ENCODE data around the gene FAM193A.

The FAM193A gene

GRCh38 chr4:2624782-2625530, 88.5 kb downstream of the FAM193A start:
- Histone ChIP-seq H3K18ac (ENCODE audit: low read depth in 1 of 2, low read length in 2 of 2) (no peak overlapping the region), H3K27ac (ENCODE audit: low read length, poor library complexity, severe bottlenecking) (no peak overlapping the region), H2BK120ac (ENCODE audit: low read depth, low read length) (no peak overlapping the region), H2BK5ac (ENCODE audit: low read depth, low read length, poor library complexity, severe bottlenecking) (no peak overlapping the region), H3K79me1 (replicated peaks; ENCODE audit: low read length, poor library complexity, severe bottlenecking) (peaks cover 40% of the 10 kb centered on the region), H3K9me3 (ENCODE audit: control insufficient read depth, low read length) (no peaks in the 10 kb centered on the region), H4K91ac (ENCODE audit: low read length) (no peak overlapping the region), H2BK12ac (ENCODE audit: low read length in 2 of 2) (no peak overlapping the region), H3K36me3 (ENCODE audit: control insufficient read depth in 1 of 2, insufficient read depth in 2 of 2, low read depth in 1 of 2, low read length in 2 of 2) (peaks cover 34 to 40% of the 10 kb centered on the region in 2 experiments), H2AK5ac (ENCODE audit: low read length, severe bottlenecking) (no peak overlapping the region), H3K4me3 (ENCODE audit: insufficient read depth in 1 of 2, low read depth in 1 of 2, low read length in 2 of 2) (no peak overlapping the region), H3K4ac (ENCODE audit: low read depth in 1 of 2, low read length in 2 of 2) (no peak overlapping the region), H4K8ac (ENCODE audit: low read length) (no peak overlapping the region), H3K23ac (ENCODE audit: low read length in 2 of 2) (no peak overlapping the region), H3K14ac (ENCODE audit: low read length in 2 of 2) (no peak overlapping the region), H3K4me1 (ENCODE audit: control insufficient read depth, insufficient read depth, low read depth, low read length) (peaks cover 9% of the 10 kb centered on the region), H3K27me3 (ENCODE audit: control insufficient read depth in 1 of 2, insufficient read depth in 1 of 2, low read length in 2 of 2) (no peaks in the 10 kb centered on the region), H2BK15ac (ENCODE audit: low read depth, poor library complexity, severe bottlenecking) (no peak overlapping the region), H3K9ac (ENCODE audit: low read length) (no peak overlapping the region), H2AFZ (ENCODE audit: low read depth, low read length) (no peak overlapping the region), H3K4me2 (ENCODE audit: low read length, poor library complexity, severe bottlenecking) (no peak overlapping the region)
- WGBS: 92% methylated on average over 18 of the region's 22 CpGs
- no peak for DNase-seq

- no peak overlapping the region for H4K8ac ChIP-seq (ENCODE audit: low read length)
- H3K79me1 ChIP-seq (replicated peaks; ENCODE audit: low read length, poor library complexity, severe bottlenecking): peaks cover 45% of the 10 kb centered on the region
- no peak overlapping the region for H2BK12ac ChIP-seq (ENCODE audit: low read length in 2 of 2)
- H3K27me3 ChIP-seq (ENCODE audit: control insufficient read depth in 1 of 2, insufficient read depth in 1 of 2, low read length in 2 of 2): no peaks in the 10 kb centered on the region
- H3K14ac ChIP-seq (ENCODE audit: low read length in 2 of 2): no peak overlapping the region
- H3K4me2 ChIP-seq (ENCODE audit: low read length, poor library complexity, severe bottlenecking): no peak overlapping the region
- H3K9ac ChIP-seq (ENCODE audit: low read length): no peak overlapping the region
- no peak overlapping the region for H2BK5ac ChIP-seq (ENCODE audit: low read depth, low read length, poor library complexity, severe bottlenecking)
- no peak overlapping the region for H4K91ac ChIP-seq (ENCODE audit: low read length)
- H3K9me3 ChIP-seq (ENCODE audit: control insufficient read depth, low read length): no peaks in the 10 kb centered on the region
- H3K18ac ChIP-seq (ENCODE audit: low read depth in 1 of 2, low read length in 2 of 2): no peak overlapping the region
- H3K27ac ChIP-seq (ENCODE audit: low read length, poor library complexity, severe bottlenecking): no peak overlapping the region
- no peak overlapping the region for H3K23ac ChIP-seq (ENCODE audit: low read length in 2 of 2)
- H2AK5ac ChIP-seq (ENCODE audit: low read length, severe bottlenecking): no peak overlapping the region
- 96% methylated on average over 10 of the region's 10 CpGs for WGBS
- no peak for DNase-seq
- H3K4me3 ChIP-seq (ENCODE audit: insufficient read depth in 1 of 2, low read depth in 1 of 2, low read length in 2 of 2): no peak overlapping the region
- H2BK15ac ChIP-seq (ENCODE audit: low read depth, poor library complexity, severe bottlenecking): no peak overlapping the region
- no peak overlapping the region for H3K4ac ChIP-seq (ENCODE audit: low read depth in 1 of 2, low read length in 2 of 2)
- peaks cover 44 to 52% of the 10 kb centered on the region in 2 experiments for H3K36me3 ChIP-seq (ENCODE audit: control insufficient read depth in 1 of 2, insufficient read depth in 2 of 2, low read depth in 1 of 2, low read length in 2 of 2)
- H3K4me1 ChIP-seq (ENCODE audit: control insufficient read depth, insufficient read depth, low read depth, low read length): peaks cover 10% of the 10 kb centered on the region
- no peak overlapping the region for H2BK120ac ChIP-seq (ENCODE audit: low read depth, low read length)
- no peak overlapping the region for H2AFZ ChIP-seq (ENCODE audit: low read depth, low read length)
Observed at GRCh38 chr4:2626231-2626630, 89.8 kb downstream of the FAM193A start.

GRCh38 chr4:2630556-2631273, 94.3 kb downstream of the FAM193A start:
- no peak overlapping the region for H2BK120ac ChIP-seq (ENCODE audit: low read depth, low read length)

GRCh38 chr4:2634014-2634413, 97.6 kb downstream of the FAM193A start:
- no peak overlapping the region for H3K9ac ChIP-seq (ENCODE audit: low read length)
- H3K4me2 ChIP-seq (ENCODE audit: low read length, poor library complexity, severe bottlenecking): no peak overlapping the region
- H2BK120ac ChIP-seq (ENCODE audit: low read depth, low read length): no peak overlapping the region
- no peak overlapping the region for H2AFZ ChIP-seq (ENCODE audit: low read depth, low read length)
- H3K4me1 ChIP-seq (ENCODE audit: control insufficient read depth, insufficient read depth, low read depth, low read length): peaks cover 1% of the 10 kb centered on the region
- peaks cover 35 to 83% of the 10 kb centered on the region in 2 experiments for H3K36me3 ChIP-seq (ENCODE audit: control insufficient read depth in 1 of 2, insufficient read depth in 2 of 2, low read depth in 1 of 2, low read length in 2 of 2)
- H3K4ac ChIP-seq (ENCODE audit: low read depth in 1 of 2, low read length in 2 of 2): no peak overlapping the region
- 88% methylated on average over 5 of the region's 5 CpGs for WGBS
- no peak overlapping the region for H3K18ac ChIP-seq (ENCODE audit: low read depth in 1 of 2, low read length in 2 of 2)
- no peaks in the 10 kb centered on the region for H3K27me3 ChIP-seq (ENCODE audit: control insufficient read depth in 1 of 2, insufficient read depth in 1 of 2, low read length in 2 of 2)
- H4K91ac ChIP-seq (ENCODE audit: low read length): no peak overlapping the region
- no peak overlapping the region for H2BK12ac ChIP-seq (ENCODE audit: low read length in 2 of 2)
- H3K9me3 ChIP-seq (ENCODE audit: control insufficient read depth, low read length): no peaks in the 10 kb centered on the region
- H3K27ac ChIP-seq (ENCODE audit: low read length, poor library complexity, severe bottlenecking): no peak overlapping the region
- peaks cover 37% of the 10 kb centered on the region for H3K79me1 ChIP-seq (replicated peaks; ENCODE audit: low read length, poor library complexity, severe bottlenecking)
- no peak overlapping the region for H2BK5ac ChIP-seq (ENCODE audit: low read depth, low read length, poor library complexity, severe bottlenecking)
- no peak overlapping the region for H2AK5ac ChIP-seq (ENCODE audit: low read length, severe bottlenecking)
- H4K8ac ChIP-seq (ENCODE audit: low read length): no peak overlapping the region
- no peak overlapping the region for H3K23ac ChIP-seq (ENCODE audit: low read length in 2 of 2)
- H2BK15ac ChIP-seq (ENCODE audit: low read depth, poor library complexity, severe bottlenecking): no peak overlapping the region
- no peak for DNase-seq
- no peak overlapping the region for H3K14ac ChIP-seq (ENCODE audit: low read length in 2 of 2)
- no peak overlapping the region for H3K4me3 ChIP-seq (ENCODE audit: insufficient read depth in 1 of 2, low read depth in 1 of 2, low read length in 2 of 2)

More at GRCh38 chr4:2630556-2631273, 94.3 kb downstream of the FAM193A start:
- DNase-seq: no peak
- no peak overlapping the region for H3K9ac ChIP-seq (ENCODE audit: low read length)
- peaks cover 44% of the 10 kb centered on the region for H3K79me1 ChIP-seq (replicated peaks; ENCODE audit: low read length, poor library complexity, severe bottlenecking)
- no peak overlapping the region for H4K8ac ChIP-seq (ENCODE audit: low read length)
- peaks cover 1% of the 10 kb centered on the region for H3K4me1 ChIP-seq (ENCODE audit: control insufficient read depth, insufficient read depth, low read depth, low read length)
- no peak overlapping the region for H2AFZ ChIP-seq (ENCODE audit: low read depth, low read length)
- H3K27me3 ChIP-seq (ENCODE audit: control insufficient read depth in 1 of 2, insufficient read depth in 1 of 2, low read length in 2 of 2): no peaks in the 10 kb centered on the region
- H3K23ac ChIP-seq (ENCODE audit: low read length in 2 of 2): no peak overlapping the region
- H2AK5ac ChIP-seq (ENCODE audit: low read length, severe bottlenecking): no peak overlapping the region
- no peak overlapping the region for H3K4me3 ChIP-seq (ENCODE audit: insufficient read depth in 1 of 2, low read depth in 1 of 2, low read length in 2 of 2)
- no peak overlapping the region for H3K4ac ChIP-seq (ENCODE audit: low read depth in 1 of 2, low read length in 2 of 2)
- H4K91ac ChIP-seq (ENCODE audit: low read length): no peak overlapping the region
- no peaks in the 10 kb centered on the region for H3K9me3 ChIP-seq (ENCODE audit: control insufficient read depth, low read length)
- H3K27ac ChIP-seq (ENCODE audit: low read length, poor library complexity, severe bottlenecking): no peak overlapping the region
- H3K18ac ChIP-seq (ENCODE audit: low read depth in 1 of 2, low read length in 2 of 2): no peak overlapping the region
- peaks cover 46 to 83% of the 10 kb centered on the region in 2 experiments for H3K36me3 ChIP-seq (ENCODE audit: control insufficient read depth in 1 of 2, insufficient read depth in 2 of 2, low read depth in 1 of 2, low read length in 2 of 2)
- no peak overlapping the region for H2BK5ac ChIP-seq (ENCODE audit: low read depth, low read length, poor library complexity, severe bottlenecking)
- WGBS: 96% methylated on average over 21 of the region's 24 CpGs
- H2BK15ac ChIP-seq (ENCODE audit: low read depth, poor library complexity, severe bottlenecking): no peak overlapping the region
- H3K14ac ChIP-seq (ENCODE audit: low read length in 2 of 2): no peak overlapping the region
- H3K4me2 ChIP-seq (ENCODE audit: low read length, poor library complexity, severe bottlenecking): no peak overlapping the region
- no peak overlapping the region for H2BK12ac ChIP-seq (ENCODE audit: low read length in 2 of 2)
